ENCODE measurements around the gene BMPER.

GRCh38 chr7:34187798-34188307, 282.5 kb downstream of the BMPER start:
- TF ChIP-seq CTCF (conservative IDR thresholded peaks at IDR 0.05 in 1 of 2, IDR thresholded peaks at IDR 0.05 in 1 of 2; ENCODE audit: extremely low read depth in 1 of 2, insufficient read depth in 1 of 2, low read depth in 1 of 2, low read length in 2 of 2) (no peak), EZH2 (IDR thresholded peaks at IDR 0.05; ENCODE audit: borderline replicate concordance, low read length) (no peak)

All from mammary epithelial cell (primary cell).